ENCODE results near the gene MLYCD.

Gene MLYCD

DNA sequence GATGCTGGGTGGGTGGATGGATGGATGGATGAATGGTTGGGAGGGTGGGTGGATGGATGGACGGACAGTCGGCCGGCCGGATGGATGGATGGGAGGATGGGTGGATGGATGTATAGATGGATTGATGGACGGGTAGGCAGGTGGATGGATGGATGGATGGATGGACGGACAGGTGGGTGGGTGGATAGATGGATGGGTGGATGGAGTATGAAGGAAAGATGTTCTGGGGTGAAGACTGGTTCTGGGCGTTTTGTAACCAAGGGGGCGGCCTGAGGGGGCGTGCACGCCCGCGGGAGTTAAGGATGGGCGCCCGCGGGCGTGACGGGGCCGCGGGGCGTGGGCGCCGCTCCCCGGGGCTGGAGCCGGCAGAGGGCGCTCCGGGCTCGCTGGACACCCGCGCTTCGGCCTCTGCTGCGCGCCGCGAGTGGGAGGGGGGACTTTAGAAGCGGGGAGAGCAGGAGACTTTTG lies 69.0 kb downstream of the MLYCD start, which contains the start of gene NECAB2:
NECAB2 (plus strand) TSS at position 407 of the 468 bp plus-strand sequence. CDS start 405 bp downstream, outside the sequence.
- no peaks in the 10 kb centered on the region for H3K9me2 ChIP-seq (replicated peaks; ENCODE audit: control insufficient read depth, low read length)
- H3F3A ChIP-seq (ENCODE audit: control insufficient read depth, insufficient read depth) = no peaks in the 10 kb centered on the region
- no peaks in the 10 kb centered on the region for H3K27me3 ChIP-seq (ENCODE audit: control insufficient read depth, low read length)
- no peak within 1 kb of the TSS for H3K4me3 ChIP-seq (ENCODE audit: low read length)
- TF ChIP-seq EZH2phosphoT487 (IDR thresholded peaks at IDR 0.05; ENCODE audit: borderline replicate concordance, low read length) = no peak
- TF ChIP-seq, protein P1, sequence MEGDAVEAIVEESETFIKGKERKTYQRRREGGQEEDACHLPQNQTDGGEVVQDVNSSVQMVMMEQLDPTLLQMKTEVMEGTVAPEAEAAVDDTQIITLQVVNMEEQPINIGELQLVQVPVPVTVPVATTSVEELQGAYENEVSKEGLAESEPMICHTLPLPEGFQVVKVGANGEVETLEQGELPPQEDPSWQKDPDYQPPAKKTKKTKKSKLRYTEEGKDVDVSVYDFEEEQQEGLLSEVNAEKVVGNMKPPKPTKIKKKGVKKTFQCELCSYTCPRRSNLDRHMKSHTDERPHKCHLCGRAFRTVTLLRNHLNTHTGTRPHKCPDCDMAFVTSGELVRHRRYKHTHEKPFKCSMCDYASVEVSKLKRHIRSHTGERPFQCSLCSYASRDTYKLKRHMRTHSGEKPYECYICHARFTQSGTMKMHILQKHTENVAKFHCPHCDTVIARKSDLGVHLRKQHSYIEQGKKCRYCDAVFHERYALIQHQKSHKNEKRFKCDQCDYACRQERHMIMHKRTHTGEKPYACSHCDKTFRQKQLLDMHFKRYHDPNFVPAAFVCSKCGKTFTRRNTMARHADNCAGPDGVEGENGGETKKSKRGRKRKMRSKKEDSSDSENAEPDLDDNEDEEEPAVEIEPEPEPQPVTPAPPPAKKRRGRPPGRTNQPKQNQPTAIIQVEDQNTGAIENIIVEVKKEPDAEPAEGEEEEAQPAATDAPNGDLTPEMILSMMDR (IDR thresholded peaks at IDR 0.05; ENCODE audit: low read depth, low read length, poor library complexity, severe bottlenecking) = peak; percentile 49
- no peaks in the 10 kb centered on the region for H3K9me3 ChIP-seq (ENCODE audit: control insufficient read depth, insufficient read depth, low read length)
- H3K36me3 ChIP-seq (ENCODE audit: control insufficient read depth, low read length) = no peaks in the 10 kb centered on the region
- no peaks in the 10 kb centered on the region for H3K79me2 ChIP-seq (ENCODE audit: control insufficient read depth, low read length)
- H3K4me2 ChIP-seq (ENCODE audit: low read length) = no peak within 1 kb of the TSS
- no peak within 1 kb of the TSS for H3K27ac ChIP-seq (ENCODE audit: low read depth, low read length)
- no peaks in the 10 kb centered on the region for H4K20me1 ChIP-seq (ENCODE audit: control insufficient read depth, insufficient read depth, low read depth, low read length)
- H3K4me1 ChIP-seq (ENCODE audit: control insufficient read depth, low read length) = no peaks in the 10 kb centered on the region

DNA sequence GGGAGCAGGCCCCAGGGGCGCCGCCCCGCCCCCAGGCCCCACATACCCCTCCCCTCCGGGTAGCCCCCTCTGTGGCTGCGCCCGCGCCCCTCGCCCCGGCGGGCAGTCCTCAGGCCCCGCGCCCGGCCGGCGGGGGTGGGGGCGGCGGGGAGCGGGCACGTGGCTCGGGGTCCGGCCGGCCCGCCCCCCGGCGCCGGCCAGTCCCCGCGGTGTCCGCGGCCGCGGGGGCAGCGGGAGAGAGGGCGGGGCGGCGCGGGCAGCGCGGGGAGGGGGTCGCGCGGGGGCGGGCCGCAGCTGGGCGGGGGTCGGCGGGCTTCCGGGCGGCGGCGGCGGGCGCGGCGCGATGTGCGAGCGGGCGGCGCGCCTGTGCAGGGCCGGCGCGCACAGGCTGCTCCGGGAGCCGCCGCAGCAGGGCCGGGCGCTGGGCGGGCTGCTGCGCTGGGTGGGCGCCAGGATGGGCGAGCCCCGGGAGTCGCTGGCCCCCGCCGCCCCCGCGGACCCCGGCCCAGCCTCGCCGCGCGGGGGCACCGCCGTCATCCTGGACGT lies 69.5 kb downstream of the MLYCD start:
- TF ChIP-seq, protein P1 (IDR thresholded peaks at IDR 0.05; ENCODE audit: low read depth, low read length, poor library complexity, severe bottlenecking) = no peak
- no peaks in the 10 kb centered on the region for H4K20me1 ChIP-seq (ENCODE audit: control insufficient read depth, insufficient read depth, low read depth, low read length)
- H3K4me3 ChIP-seq (ENCODE audit: low read length) = no peak overlapping the region

DNA sequence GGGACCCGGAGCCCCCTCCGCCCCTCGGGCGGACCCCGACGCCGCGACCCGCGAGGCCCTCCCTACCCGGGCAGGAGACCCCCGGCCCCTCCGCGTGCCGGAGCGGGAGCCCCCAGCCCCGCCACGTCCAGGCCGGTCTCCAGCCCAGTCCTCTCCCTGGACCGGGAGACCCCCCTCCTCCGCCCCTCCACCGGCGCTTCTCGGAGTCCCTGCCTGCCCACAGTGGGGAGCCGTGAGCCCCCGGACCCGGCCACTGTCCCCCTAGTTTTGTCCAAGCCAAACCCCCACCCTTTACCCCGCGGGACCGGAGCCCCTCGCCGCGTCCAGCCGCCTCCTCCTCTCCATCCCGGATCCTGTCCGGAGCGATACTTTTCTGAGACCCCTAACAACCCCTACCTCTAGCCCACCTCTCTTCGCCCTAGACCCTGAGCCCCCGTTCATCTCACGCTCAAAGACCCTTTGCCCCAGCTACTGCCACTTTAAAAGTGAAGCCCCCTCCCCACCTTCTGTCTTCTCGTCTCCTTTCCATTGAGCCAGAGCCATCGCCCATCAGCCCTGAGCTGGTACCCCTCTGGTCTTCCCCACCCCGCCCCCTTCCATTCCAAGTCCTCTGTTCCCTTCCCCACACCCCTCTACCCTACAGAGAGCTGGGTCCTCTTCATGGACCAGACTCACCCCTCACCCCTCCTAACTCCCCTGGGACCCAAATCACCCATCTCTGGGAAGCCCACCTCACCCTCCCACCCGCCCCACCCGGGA lies 70.2 kb downstream of the MLYCD start:
- no peak overlapping the region for H3K4me3 ChIP-seq (ENCODE audit: low read length)
- no peaks in the 10 kb centered on the region for H3K36me3 ChIP-seq (ENCODE audit: control insufficient read depth, low read length)
- no peaks in the 10 kb centered on the region for H3K27me3 ChIP-seq (ENCODE audit: control insufficient read depth, low read length)
- no peaks in the 10 kb centered on the region for H3K4me1 ChIP-seq (ENCODE audit: control insufficient read depth, low read length)
- no peaks in the 10 kb centered on the region for H3K79me2 ChIP-seq (ENCODE audit: control insufficient read depth, low read length)
- no peak overlapping the region for H3K4me2 ChIP-seq (ENCODE audit: low read length)
- H3F3A ChIP-seq (ENCODE audit: control insufficient read depth, insufficient read depth) = no peaks in the 10 kb centered on the region
- no peak for TF ChIP-seq EZH2phosphoT487 (IDR thresholded peaks at IDR 0.05; ENCODE audit: borderline replicate concordance, low read length)
- TF ChIP-seq, protein P1 (IDR thresholded peaks at IDR 0.05; ENCODE audit: low read depth, low read length, poor library complexity, severe bottlenecking) = no peak
- no peaks in the 10 kb centered on the region for H4K20me1 ChIP-seq (ENCODE audit: control insufficient read depth, insufficient read depth, low read depth, low read length)
- no peaks in the 10 kb centered on the region for H3K9me3 ChIP-seq (ENCODE audit: control insufficient read depth, insufficient read depth, low read length)
- H3K27ac ChIP-seq (ENCODE audit: low read depth, low read length) = no peak overlapping the region
- H3K9me2 ChIP-seq (replicated peaks; ENCODE audit: control insufficient read depth, low read length) = no peaks in the 10 kb centered on the region

More for the DNA sequence above, 69.5 kb downstream of the MLYCD start:
- Histone ChIP-seq H3K79me2 (ENCODE audit: control insufficient read depth, low read length) (no peaks in the 10 kb centered on the region), H3K9me2 (replicated peaks; ENCODE audit: control insufficient read depth, low read length) (no peaks in the 10 kb centered on the region), H3K4me2 (ENCODE audit: low read length) (no peak overlapping the region), H3K9me3 (ENCODE audit: control insufficient read depth, insufficient read depth, low read length) (no peaks in the 10 kb centered on the region), H3K4me1 (ENCODE audit: control insufficient read depth, low read length) (no peaks in the 10 kb centered on the region), H3F3A (ENCODE audit: control insufficient read depth, insufficient read depth) (no peaks in the 10 kb centered on the region), H3K27me3 (ENCODE audit: control insufficient read depth, low read length) (no peaks in the 10 kb centered on the region), H3K27ac (ENCODE audit: low read depth, low read length) (no peak overlapping the region), H3K36me3 (ENCODE audit: control insufficient read depth, low read length) (no peaks in the 10 kb centered on the region)

Data from DOHH2 (cell line).